Posterior cingulate gyrus (tissue), 11 donors: ENCODE results near the gene CDH3.

Experiments
- DNase-seq, 10 donors: peaks; one replicate each; pipeline versions ENCODE4 v3.0.0 to v3.0.0-alpha.2; 2020 to 2021; ENCODE audit warnings: mixed read lengths in 3 of 10
- intact Hi-C: fragments of 100-400 bp; cut with DNase I; formaldehyde crosslinking; loops from one replicate; pipeline ENCODE4 v1.15.1; 2023

CDH3 gene

DNA sequence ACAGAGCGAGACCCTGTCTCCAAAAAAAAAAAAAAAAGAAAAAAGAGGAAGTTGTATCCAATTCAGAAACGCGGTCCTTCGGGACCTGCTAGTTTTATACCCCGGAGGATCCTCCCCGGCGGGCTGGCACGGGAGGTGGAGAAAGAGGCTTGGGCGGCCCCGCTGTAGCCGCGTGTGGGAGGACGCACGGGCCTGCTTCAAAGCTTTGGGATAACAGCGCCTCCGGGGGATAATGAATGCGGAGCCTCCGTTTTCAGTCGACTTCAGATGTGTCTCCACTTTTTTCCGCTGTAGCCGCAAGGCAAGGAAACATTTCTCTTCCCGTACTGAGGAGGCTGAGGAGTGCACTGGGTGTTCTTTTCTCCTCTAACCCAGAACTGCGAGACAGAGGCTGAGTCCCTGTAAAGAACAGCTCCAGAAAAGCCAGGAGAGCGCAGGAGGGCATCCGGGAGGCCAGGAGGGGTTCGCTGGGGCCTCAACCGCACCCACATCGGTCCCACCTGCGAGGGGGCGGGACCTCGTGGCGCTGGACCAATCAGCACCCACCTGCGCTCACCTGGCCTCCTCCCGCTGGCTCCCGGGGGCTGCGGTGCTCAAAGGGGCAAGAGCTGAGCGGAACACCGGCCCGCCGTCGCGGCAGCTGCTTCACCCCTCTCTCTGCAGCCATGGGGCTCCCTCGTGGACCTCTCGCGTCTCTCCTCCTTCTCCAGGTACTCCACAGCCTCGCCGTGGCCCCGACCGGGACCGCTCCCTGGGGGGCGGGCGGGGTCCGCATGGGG, at the start of gene CDH3:
CDH3 (plus strand) TSS at position 596 of the 779 bp plus-strand sequence; CDS start at position 666, 70 bp downstream.
- DNase-seq = peak in 4 of 10 donors; percentile 21 to 81 (median 48)
- intact Hi-C loops = no loop called here

DNA sequence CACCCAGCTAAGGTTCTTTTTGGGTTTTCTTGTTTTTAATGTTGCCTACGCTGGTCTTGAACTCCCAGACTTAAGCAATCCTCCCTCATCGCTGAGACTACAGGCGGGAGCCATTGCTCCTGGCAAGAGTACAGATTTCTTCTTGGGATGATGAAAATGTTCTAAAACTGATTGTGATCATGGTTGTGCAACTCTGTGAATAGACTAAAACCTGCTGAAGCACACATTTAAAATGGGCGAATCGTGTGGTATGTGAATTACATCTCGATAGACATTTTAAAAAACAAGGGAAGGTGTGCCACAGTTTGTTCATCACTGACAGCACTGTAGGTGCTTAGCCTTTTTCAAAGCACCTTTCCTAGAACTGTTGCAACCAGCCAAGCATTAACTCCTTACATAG, 48.8 kb upstream of the CDH3 start:
- intact Hi-C loops = no loop called here
- no peak for DNase-seq

DNA sequence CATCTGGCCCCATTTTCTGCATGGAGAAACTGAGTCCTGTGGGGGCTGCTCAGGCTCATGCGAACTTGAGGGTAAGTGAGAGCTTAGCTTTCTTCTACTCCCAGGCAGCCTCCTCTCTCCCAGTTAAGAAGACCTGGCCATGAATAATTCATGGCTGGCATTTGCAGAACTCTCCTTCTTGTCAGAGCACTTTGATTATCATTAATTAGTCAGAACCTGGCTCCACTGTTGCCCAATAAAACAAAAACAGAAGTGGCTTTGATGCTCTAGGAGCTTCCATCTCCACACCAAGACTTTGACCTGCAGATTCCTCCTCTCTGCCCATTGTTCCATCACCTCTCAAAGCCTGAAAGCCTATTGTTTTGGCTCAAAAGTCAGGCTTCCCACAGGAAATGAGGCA, 45.5 kb upstream of the CDH3 start:
- intact Hi-C loops = no loop called here
- no peak for DNase-seq

DNA sequence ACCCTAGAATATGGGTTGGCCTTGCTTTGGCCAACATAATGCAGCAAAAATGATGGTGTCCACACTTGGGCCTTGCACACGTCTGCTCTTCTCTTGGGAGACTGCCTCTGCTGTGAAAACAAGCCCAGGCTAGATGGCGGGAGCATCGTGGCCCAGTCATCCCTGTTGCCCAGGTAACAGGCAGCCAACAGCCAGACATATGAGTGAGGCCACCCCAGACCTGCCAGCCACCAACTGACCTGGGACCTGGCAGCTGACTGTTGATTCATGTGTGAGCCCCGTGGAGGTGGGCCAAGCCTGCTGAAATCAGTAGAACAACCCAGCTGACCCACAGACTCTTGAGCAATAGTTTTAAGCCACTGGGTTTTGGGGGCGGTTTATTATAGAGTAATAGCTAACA, 39.4 kb upstream of the CDH3 start:
- peak in 1 of 10 donors; percentile 54 for DNase-seq
- intact Hi-C loops = no loop called here

DNA sequence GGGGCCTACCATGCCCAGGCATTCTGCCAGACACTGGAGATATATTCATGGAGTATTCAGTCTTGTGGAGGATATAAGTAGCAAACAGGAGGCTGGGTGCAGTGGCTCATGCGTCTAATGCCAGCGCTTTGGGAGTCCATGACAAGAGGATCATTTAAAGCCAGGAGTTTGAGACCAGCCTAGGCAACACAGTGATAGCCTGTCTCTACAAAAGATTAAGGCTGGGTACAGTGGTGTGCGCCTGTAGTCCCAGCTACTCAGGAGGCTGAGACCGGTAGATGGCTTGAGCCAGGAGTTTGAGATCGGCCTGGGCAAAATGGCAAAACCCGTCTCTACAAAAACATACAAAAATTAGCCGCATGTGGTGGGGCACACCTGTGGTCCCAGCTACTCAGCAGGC, 37.7 kb upstream of the CDH3 start:
- intact Hi-C loops = no loop called here
- peak in 1 of 10 donors; percentile 27 for DNase-seq

DNA sequence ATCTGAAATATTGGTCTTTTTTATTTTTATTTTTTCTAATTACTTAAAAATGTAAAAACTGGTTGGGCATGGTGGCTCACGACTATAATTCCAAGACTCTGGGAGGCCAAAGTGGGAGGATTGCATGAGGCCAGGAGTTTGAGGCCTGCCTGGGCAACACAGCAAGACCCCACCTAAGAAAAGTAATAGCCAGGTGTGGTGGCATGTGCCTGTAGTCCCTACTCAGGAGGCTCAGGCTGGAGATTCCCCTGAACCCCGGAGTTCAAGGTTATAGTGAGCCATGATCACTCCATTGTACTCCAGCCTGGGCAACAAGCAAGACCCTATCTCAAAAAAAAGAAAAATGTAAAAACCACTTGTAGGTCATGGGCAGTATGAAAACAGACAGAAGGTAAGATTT, 36.8 kb upstream of the CDH3 start:
- peak in 1 of 10 donors; percentile 25 for DNase-seq
- intact Hi-C loops = no loop called here

DNA sequence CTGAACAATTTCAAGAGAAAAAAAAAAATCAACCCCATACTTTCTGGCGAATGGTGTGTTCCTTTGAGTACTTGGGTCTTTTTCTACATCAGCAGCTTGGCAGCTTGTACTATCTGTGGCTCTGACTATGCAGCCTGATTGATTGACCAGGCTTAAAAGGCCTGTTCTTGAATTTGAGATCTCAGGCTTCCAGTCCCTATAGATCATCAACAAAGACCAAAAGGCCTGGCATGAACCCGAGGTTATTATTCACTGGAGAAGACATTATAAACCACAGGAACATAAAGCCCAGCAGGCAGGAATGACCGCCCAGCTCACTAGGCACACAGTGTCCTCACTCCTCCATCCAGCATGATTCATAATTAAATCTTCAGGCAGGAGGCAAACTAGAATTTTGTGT, 32.1 kb upstream of the CDH3 start:
- intact Hi-C loops = no loop called here
- peak in 1 of 10 donors; percentile 10 for DNase-seq

DNA sequence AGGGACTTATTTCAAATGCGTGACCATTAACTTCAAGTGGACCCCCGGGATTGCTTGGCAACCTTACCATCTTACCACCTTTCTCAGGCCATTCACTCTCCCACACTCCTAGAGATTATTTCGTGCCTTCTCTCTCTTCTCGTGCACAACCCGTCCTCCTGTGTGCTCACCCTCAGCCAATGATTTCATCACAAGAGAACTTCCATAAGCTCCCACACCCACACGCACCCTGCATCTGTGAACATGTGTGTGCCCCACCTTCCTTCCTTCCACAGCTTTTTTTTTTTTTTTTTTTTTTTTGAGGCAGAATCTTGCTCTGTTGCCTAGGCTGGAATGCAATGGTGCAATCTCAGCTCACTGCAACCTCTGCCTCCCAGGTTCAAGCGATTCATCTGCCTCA, 27.4 kb upstream of the CDH3 start:
- DNase-seq = peak in 1 of 10 donors; percentile 16
- intact Hi-C loops = no loop called here

DNA sequence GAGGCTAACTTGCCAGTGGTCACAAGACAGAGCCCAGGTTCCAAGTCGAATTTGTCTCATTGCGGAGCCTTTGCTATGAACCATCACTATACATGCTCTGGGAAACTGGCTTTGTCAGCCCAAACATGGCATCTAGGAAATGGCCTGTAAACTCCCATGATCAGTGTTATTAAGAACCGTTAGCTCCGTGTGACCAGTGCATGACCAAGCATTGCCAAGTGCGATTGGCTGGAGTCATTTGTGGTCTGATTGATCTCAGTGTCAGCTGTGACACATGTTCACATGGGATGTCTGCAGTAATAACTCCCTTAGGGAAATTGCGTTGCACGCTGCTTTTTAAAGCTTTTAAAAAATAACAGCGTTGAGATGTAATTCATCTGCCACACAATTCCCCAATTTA, 18.6 kb upstream of the CDH3 start:
- intact Hi-C loops = no loop called here

DNA sequence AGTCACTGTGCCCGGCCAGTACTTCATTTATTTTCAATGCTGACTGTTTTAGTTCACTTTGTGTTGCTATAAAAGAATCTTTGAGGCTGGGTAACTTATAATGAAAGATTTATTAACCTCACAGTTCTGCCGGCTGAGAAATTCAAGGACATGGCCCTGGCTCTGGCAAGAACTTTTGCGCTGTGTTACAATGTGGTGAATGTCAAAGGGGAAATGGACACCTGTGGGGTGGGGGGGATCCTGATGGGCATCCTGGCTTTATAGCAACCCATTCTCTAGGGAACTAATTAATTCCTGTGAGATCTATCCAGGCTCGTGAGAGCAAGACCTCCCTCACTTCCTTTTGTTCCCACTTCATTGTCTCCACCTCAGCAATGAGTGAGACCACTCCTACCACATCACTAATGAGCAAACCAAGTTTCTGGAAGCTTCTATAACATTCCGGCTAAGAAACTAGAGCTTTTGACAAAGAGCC, 17.1 kb upstream of the CDH3 start:
- no peak for DNase-seq
- intact Hi-C loops = no loop called here

More for the DNA sequence above, 18.6 kb upstream of the CDH3 start:
- DNase-seq = no peak

DNA sequence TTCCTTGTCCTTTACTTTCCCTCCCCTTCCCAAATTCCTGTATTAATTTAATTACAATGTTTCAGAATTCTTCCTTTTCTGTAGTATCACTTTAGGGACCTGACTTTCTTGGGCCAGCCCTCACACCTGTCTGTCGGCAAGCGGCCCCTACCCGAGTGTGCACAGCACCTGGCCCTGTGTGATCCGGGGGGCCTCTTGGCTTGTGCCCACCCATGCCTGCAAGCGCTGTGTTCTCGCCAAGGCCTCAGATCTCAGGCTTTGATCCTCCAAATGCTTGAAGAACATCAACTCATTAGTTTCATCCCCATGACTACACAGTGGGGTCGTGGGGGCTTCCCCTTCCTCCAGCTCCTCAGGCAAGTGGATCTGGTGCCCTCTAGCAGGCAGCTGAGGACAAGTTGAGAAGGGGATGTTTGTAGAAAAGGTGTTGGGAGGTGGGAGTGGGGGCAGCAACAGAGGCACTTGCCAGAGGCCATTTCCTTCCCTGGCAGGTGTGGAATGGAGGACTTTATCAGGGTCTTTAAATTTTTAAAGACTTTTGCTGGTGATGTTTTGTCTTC, 15.7 kb upstream of the CDH3 start:
- no peak for DNase-seq
- intact Hi-C loops = no loop called here

DNA sequence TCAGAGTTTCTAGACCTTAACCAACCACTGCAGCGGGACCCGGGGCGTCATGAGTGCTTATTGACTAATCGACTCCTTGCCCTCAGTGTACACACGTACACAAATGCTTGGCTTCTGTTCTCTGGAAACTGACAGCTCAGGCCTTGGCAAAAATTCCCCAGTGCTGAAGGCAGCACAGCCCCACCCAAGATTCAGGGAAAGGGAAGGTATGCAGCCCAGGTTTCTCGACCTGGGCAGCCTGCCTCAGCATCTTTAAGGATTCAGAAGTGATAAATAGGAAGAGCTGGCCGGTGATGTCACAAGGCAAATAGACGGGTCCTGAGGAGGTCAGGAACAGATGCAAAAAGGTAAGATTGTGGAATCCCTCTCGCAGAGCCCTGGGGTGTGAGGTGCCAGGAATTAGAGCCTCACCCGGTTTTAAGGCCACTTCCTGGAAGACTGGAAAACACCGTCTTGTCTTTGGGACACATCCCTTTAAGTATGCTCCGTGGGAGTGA, 9.0 kb upstream of the CDH3 start:
- intact Hi-C loops = no loop called here
- DNase-seq = peak in 1 of 10 donors; percentile 67

DNA sequence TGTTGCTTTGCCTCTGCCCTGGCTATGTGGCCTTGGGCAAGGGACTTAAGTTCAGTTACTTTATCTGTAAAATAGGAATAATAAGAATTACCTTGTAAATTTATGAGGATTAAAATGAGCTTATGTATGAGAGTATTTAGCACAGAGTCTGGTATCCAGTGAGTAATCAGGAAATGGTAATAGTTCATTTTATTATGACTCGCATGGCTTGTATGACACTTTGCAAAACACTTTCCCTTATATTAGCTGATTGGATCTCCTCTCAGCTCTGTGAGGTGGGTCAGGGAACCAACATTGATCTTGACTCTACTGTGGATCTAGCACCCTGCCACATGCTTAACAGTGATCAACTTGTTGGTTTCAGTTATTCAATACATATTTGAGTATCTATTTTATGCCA, 8.3 kb upstream of the CDH3 start:
- no peak for DNase-seq
- intact Hi-C loops = no loop called here

DNA sequence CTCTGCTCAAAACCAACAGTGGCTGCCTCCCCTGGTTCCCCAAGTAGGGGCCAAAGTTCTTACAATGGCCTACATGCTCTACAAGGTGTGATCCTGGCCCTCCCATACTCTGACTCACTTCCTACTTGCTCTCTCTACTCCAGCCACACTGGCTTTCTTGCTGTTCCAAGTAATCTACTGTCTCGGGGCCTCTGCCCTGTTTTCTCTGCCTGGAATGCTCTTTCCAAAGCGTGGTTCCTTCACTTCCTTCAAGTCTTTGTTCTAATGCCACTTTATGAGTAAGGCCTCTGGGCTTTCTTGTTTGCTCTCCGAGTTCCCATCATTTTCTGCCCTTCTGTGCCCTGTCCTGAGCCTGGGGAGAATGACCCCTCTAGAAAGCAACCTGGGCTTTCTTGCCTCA, 4.1 kb upstream of the CDH3 start:
- intact Hi-C loops = no loop called here
- DNase-seq = no peak

DNA sequence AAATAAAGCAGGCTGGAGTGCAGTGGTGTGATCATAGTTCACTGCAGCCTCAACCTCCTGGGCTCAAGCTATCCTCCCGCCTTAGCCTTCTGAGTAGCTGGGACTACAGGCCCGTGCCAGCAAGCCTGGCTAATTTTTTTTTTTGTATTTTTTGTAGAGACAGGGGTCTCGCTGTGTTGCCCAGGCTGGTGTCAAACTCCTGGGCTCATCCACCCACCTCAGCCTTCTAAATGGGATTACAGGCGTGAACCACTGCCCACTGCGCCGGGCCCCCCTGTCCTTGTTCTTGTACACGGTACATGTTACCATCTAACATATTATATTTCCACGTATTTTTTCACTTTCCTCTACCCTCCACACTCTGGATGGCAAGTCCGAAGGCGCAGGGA, 3.1 kb upstream of the CDH3 start:
- no peak for DNase-seq
- intact Hi-C loops = no loop called here

DNA sequence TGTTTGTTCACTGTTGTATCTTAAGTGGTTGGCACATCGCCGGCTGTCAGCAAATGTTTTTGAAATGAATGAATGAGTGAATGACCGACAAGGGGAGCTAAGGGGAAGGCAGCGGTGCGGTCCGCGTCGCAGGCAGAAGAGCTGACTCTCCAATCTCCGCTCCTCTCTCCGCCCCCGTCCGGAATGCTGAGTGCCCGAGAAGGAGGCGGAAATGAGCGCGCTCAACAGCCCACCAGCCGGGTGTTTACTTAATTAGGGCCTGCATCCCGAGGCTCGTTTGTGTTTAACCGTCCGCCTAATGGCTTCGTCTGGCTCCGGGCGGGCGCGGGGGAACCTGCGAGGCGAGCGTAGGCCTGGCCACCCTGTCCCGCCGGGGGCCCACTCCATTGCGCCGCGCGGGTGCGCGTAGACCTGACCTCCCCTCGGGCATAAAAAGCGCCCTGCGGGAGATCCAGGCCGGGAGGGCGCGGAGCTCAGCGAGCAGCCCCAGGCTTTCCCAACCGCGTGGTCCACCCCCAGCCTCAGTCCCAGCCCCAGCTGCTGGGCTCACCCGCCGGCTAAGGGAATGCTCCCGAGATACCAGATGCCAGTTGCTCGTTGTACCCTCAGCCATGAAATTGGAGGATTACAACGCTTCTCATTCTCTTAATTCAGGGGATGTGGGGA, 2.5 kb upstream of the CDH3 start:
- peak in 4 of 10 donors; percentile 12 to 83 (median 50) for DNase-seq
- intact Hi-C loops = no loop called here

DNA sequence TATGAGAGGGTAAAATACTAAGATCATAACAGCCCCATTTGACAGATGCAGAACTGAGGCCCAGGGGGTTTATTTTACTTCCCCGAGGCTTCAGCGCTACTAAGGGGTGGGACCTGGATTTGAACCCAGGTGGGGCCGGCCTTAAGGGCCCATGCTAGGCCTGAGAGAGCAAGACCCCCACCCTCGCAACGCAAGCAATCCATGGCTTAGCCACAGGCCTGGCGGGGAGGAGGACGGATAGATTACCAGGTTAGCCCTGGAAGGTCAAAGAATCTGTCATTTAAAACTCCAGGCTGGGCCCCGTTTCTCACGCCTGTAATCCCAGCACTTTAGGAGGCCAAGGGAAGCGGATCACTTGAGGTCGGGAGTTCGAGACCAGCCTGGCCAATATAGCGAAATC, 1.9 kb upstream of the CDH3 start:
- no peak for DNase-seq
- intact Hi-C loops = no loop called here

DNA sequence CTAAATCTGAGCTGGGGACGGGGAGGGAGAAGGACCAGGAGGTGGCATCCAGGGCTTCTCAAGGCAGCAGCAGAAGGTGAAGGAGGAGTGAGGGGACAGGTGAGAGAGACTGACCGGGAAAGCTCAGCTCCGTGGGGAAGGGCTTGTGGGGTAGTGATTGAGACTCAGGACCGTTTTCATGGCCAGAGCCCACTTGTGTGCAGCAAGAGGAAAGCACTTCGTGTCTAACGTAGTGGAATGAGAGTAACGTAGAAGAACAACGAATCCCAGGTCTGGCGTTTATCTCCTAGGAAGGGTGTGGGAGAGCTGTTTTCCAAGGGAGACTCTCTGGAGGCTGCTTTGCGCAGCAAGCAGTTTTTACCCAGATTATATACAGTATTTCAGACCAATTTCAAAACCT, 1.3 kb upstream of the CDH3 start:
- DNase-seq = no peak
- intact Hi-C loops = no loop called here

DNA sequence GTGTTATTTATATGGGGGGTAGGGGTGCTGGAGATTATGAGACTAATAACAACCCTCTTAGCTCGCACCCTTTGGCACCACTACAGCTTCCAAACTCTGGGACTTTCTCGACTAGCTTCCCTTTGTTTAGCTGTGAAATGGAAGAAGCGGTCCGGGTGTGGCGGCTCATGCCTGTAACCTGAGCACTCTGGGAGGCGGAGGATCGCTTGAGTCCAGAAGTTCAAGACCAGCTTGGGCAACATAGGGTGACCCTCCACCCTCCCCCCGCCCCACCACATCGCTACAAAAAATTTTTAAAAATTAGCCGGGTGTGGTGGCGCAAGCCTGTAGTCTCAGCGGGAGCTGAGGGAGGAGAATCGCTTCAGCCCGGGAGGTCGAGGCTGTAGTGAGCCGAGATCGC, 814 bp upstream of the CDH3 start:
- no peak for DNase-seq
- intact Hi-C loops = no loop called here

DNA sequence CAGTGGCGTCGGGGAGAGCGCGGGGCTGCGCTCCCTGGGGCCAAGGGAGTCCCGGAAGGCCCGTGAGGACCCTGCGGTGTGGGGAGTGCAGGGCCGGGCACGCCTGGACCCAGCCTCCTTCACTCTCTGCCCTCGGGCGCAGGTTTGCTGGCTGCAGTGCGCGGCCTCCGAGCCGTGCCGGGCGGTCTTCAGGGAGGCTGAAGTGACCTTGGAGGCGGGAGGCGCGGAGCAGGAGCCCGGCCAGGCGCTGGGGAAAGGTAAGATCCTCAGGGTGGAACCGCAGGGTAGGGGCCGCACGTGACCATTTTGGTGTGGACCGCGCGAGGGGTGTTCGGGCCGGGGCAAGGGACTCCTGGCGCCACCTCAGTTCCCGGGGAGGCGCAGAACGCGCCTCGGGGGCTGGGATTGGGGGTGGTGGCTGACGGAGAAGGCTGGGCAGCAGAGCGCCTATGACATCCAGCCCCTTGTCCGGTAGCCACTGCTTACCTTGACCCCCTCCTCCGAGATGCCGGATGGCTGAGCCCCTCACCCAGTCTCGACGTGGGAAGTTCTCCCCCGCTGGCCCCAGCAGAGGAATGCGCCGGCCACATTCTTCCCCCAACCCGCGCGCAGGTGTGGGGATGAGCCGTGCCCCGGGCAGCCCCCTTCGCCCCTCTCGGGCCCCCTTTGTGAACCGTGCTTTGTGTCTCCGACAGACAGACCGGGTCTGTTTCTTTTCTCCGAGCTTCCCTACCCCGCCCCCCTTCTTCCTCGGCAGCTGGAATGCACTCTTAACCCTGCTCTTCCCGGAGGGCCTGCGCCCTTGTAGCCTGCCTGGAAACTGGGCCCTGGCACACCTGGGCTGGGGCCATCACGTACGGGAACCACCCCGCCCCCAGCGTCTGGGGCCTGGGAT, 631 bp downstream of the CDH3 start:
- no peak for DNase-seq
- intact Hi-C loops = no loop called here
